MV-4-11 (cell line): ENCODE data around the gene PFN3.
A peak's percentile ranks its signal among the peaks of the same experiment; 100 is the strongest.
"Not testable (repeated sequence)": the region's sequence is repeated elsewhere in the genome, so short reads cannot be mapped to it uniquely, and the experiment has no call there.

Source experiments
- DNase-seq: peaks from one replicate; lab custom pipeline; 2025; lab: John Stamatoyannopoulos, UW

Gene PFN3

DNA sequence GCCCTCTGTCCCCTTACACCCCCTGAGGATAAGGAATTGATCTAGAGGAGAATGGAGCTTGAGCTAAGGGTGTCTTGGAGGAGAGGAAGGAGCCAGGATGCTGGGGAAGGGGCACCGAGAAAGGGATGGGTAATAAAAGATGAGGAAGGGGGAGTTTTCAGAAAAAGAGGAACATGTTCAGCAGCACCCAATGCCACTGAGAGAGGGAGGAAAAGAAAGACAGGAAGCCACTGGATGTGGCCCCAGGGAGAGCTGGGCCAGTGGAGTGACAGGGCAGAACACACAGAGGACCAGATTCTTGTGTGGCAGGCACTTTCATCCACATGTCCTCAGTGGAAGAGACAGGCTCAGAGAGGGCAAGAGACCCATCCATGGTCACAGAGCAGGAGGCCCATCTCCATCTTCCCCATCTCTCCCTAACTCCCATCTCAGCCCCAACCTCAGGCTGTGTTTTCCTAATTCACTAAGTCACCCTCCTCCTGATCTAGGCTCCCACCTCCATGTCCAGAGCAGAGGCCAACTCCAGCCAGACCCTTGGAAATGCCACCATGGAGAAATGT is 7.2 kb downstream of the PFN3 start:
- DNase-seq = peak; percentile 62

GRCh38 chr5:177392765-177393164 is 7.7 kb downstream of the PFN3 start:
- peak; percentile 28 for DNase-seq

GRCh38 chr5:177390363-177391300 is 9.8 kb downstream of the PFN3 start:
- DNase-seq = peak; percentile 78

GRCh38 chr5:177389241-177390169 is 11.0 kb downstream of the PFN3 start:
- peak; percentile 94 for DNase-seq

DNA sequence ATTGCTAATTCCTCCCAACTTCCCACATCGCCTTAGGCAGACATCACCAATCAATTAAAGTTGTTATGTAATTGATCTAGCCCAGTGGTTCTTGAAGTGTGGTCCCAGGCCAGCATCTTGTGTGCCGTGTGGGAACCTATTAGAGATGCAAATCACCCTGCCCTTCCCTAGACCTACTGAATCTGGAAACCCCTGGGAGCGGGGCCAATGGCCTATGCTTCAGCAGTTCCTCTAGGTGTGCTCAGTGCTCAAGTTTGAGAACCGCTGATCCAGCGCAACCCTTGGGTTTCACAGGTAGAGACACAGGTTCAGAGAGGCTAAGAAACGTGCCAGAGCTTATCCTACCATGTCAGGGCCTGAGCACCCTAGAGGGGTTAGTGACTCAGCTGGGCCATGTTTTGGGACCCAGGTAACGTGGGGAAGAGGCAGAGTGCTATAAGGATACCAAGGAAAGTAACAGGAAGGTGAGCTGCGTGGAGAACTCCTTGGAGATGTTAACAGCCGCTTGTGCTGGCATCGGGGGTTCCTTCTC is 11.9 kb downstream of the PFN3 start:
- no peak for DNase-seq

- no peak for DNase-seq
Measured at GRCh38 chr5:177387405-177387804, 13.1 kb downstream of the PFN3 start.

DNA sequence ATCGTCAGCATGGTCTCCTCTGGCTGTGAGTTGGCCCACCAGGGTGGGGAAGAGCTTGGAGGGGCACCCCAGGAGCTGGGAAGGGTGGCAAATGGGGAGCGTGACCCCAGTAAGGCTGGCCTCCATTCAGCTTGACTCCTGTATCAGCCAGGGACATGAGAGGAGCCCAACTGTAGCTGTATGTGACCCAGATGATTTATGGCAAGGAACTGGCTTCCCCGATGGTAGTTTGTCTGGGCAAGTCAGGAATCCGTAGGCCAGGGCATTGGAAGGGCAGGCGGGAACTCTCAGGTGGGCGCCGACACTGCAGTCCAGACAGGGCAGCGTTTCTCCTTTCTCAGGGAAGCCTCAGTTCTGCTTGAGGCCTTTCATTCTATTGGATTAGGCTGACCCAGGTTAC is 13.9 kb downstream of the PFN3 start:
- no peak for DNase-seq

- DNase-seq = no peak
Measured at GRCh38 chr5:177385720-177386119, 14.7 kb downstream of the PFN3 start.

DNA sequence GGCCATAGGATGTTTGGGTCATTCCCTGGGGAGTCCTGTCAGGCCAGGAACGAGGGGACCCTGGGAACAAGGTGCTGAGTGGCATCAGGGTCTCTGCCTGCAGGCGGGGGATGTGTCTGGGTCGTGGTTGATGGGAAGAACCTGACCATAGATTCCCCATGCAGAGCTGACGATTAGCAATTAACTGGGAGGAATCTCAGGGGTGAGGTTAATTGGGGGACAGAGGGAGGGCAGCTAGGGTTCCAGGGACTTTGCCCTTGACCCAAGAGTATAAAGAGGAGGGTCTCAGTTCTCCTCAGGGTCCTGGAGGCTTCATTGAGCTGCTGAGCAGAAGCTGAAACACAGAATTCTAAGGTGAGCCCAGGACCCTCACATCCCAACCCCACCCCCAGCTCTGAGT is 16.3 kb downstream of the PFN3 start, which contains the start of gene SLC34A1:
TSS of gene SLC34A1 (plus strand) at position 301 of the 400 bp plus-strand sequence. CDS start 1,308 bp downstream, outside the sequence.
- no peak for DNase-seq

- DNase-seq = no peak
Measured at GRCh38 chr5:177383181-177383580, 17.3 kb downstream of the PFN3 start.

DNA sequence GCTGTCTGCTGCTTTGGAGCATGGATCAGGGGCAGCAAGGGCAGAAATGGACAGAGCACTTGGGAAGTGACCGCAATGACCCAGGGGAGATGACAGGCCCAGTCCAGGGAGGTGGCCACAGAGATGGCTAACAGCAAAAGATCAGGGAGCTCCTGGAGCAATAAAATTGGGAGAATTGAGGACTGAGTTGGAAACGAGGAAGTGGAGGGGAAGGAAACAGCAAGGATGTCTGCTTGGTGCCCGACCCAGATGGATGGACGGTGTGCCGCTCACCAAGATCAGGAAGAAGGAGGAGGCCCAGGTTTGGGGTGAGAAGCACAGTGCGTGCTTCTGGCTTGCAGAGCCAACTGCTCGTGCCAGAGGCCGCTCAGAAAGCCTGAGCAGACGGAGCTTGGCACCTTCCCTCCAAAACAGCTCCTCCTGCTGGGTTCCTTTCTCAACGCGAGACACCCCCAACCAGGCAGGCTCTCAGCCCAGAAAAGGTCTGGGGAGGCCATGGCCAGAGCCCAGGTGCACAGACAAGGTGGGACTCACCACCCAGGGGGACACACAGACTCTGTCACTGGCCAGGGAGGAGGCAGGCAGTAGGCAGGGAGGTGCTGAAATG is 17.9 kb downstream of the PFN3 start:
- peak; percentile 31 for DNase-seq

DNA sequence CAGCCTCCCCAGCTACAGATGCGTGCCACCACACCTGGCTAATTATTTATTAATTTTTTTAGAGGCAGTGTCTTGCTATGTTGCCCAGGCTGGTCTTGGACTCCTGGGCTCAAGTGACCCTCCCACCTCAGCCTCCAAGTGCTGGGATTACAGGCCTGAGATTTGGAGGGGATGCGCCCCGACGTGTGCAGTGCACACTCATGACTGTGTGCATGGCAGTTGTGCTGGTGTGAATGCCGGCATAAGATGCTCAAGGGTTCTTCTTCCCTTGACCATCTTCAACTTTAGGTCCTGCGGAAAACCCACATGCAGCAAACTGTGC is 19.7 kb downstream of the PFN3 start:
- no peak for DNase-seq

- peak; percentile 23 for DNase-seq
Measured at GRCh38 chr5:177378884-177379883, 21.3 kb downstream of the PFN3 start.

- DNase-seq = no peak
Measured at GRCh38 chr5:177377851-177378776, 22.3 kb downstream of the PFN3 start.

DNA sequence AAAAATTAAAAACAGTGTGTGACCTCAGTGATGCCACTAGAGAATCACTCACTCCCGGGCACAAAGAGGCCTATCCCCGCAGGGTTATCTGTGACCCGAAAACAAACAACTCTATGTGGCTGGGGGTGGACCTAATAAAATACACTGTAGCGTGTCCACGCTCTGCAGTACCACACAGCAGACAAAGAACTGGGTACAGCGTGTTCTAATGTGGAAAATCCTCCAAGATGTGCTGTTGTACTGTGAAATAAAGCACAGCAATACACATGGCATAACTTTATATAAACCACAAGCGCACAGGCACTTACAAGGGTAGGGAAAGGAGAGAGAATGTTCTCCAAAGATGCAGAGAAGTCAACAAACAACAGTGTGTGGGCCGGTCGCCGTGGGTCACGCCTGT is 24.4 kb downstream of the PFN3 start:
- DNase-seq = no peak

GRCh38 chr5:177375516-177375915 is 24.9 kb downstream of the PFN3 start:
- not testable (repeated sequence) for DNase-seq

DNA sequence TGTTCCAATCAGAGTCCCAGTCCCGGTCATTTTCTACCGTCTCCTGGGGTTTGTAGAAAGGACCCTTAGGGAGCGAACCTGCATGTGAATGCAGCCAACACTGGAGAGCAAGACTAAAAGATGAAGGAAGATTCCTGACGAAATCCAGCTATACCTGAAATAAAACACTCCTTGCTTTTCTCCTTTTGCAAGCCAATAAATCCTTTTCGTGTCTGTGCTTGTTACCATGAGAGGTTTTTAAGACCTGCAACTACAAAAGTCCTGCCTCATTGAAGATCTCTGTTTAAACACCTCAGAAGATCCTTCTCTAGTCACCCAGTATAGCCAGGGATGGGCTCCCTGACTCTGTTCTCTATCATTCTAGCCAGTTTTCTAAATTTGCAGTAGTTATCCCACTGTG is 26.2 kb downstream of the PFN3 start:
- DNase-seq = no peak

GRCh38 chr5:177373806-177374205 is 26.7 kb downstream of the PFN3 start:
- DNase-seq = no peak

- no peak for DNase-seq
Measured at GRCh38 chr5:177372910-177373309, 27.6 kb downstream of the PFN3 start.
